Transverse colon (tissue), 4 donors: ENCODE measurements around the gene SLC16A12. TPM values are rescaled to one million over a fixed set of nuclear protein-coding genes. Genes with fewer than 3 reads are reported as not detected.
"Not testable (repeated sequence)": the region's sequence is repeated elsewhere in the genome, so short reads cannot be mapped to it uniquely, and the experiment has no call there.

Experiments used
- DNase-seq: peaks from one replicate; pipeline ENCODE4 v3.0.0-alpha.2; 2019
- H3K27ac ChIP-seq, 4 donors: fragments of 200-600 bp; sonication (generic); 2 replicates each; pipeline ENCODE4 v1.5.1; 2016 to 2018; ENCODE audit warnings: inconsistent platforms in 4 of 4
- H3K27me3 ChIP-seq: fragments of 200-600 bp; sonication (generic); 2 replicates; pipeline ENCODE4 v1.5.1; 2017; ENCODE audit warnings: inconsistent platforms
- H3K36me3 ChIP-seq, 4 donors: fragments of 200-600 bp; sonication (generic); 2 replicates each; pipeline ENCODE4 v1.5.1; 2017 to 2019; ENCODE audit warnings: inconsistent platforms in 4 of 4
- H3K4me1 ChIP-seq, 4 donors: fragments of 200-600 bp; sonication (generic); 2 replicates each; pipeline ENCODE4 v1.5.1; 2017 to 2020; ENCODE audit warnings: inconsistent platforms in 4 of 4
- H3K4me3 ChIP-seq, 4 donors: fragments of 200-600 bp; sonication (generic); 1 replicate in 1 of 4; 2 replicates in 3 of 4; pipeline versions ENCODE4 v1.5.1 to v1.6.1; 2017 to 2019; ENCODE audit warnings: inconsistent platforms in 4 of 4
- H3K9me3 ChIP-seq, 2 donors: fragments of 200-600 bp; sonication (generic); 2 replicates each; pipeline ENCODE4 v1.5.1; 2017 to 2019; ENCODE audit warnings: inconsistent platforms in 2 of 2
- EP300 ChIP-seq: sonication (generic); formaldehyde crosslinking; IDR thresholded peaks from one replicate; pipeline ENCODE4 v1.6.1; 2017; ENCODE audit warnings: antibody characterized with exemption, low read depth
- POLR2A ChIP-seq: fragments of 450-650 bp; IDR thresholded peaks from one replicate; pipeline ENCODE4 v1.6.1; 2016; ENCODE audit warnings: antibody characterized with exemption, mild to moderate bottlenecking, moderate library complexity
- POLR2AphosphoS5 ChIP-seq, 3 donors: sonication (generic); formaldehyde crosslinking; IDR thresholded peaks; one replicate each; pipeline ENCODE4 v1.6.1; 2016; ENCODE audit warnings: antibody characterized with exemption in 3 of 3
- WGBS, 2 donors: methylation state at CpG; one replicate each; pipeline ENCODE4 v1.1.5; 2018; ENCODE audit warnings: low coverage in 1 of 2; 5-methylcytosine and 5-hydroxymethylcytosine counted together
- in situ Hi-C, 4 donors: fragments of 200-750 bp; cut with MboI; loops; one replicate each; pipeline versions ENCODE4 v1.15.0 to v1.15.1; 2017; ENCODE audit warnings: low sequenced_read_pairs in 3 of 4, low pct_ligation_motif_present in 1 of 4, low pct_unique_long_range_greater_than_20kb in 1 of 4
- intact Hi-C: fragments of 100-400 bp; cut with DNase I; formaldehyde crosslinking; loops from one replicate; pipeline ENCODE4 v1.15.1; 2023; ENCODE audit warnings: low total_unique reads
- total RNA-seq, 4 donors: library from RNA; depleted of rRNA; stranded (reverse); fragments of >200 nt; gene quantifications; one replicate each; pipeline ENCODE4 v1.1.0, GENCODE V29; 2016
- TF ChIP-seq, protein P1 (sequence below), 5 experiments: fragments of 200-600 bp in 3 of 5; fragments of 450-650 bp in 2 of 5; sonication (generic) in 3 of 5; IDR thresholded peaks; 1 replicate in 2 of 5; 2 replicates in 3 of 5; pipeline ENCODE4 v1.5.1; 2016 to 2017; ENCODE audit warnings: antibody characterized with exemption in 5 of 5, inconsistent platforms in 3 of 5, mild to moderate bottlenecking in 2 of 5, moderate library complexity in 1 of 5

SLC16A12 gene
- total RNA-seq, 4 donors from 2014 or later = 0.27 to 7.6 (median 0.48) TPM; not detected in 1

GRCh38 chr10:89395141-89395540 is 140.3 kb downstream of the SLC16A12 start:
- intact Hi-C loops = no loop called here
- H3K4me1 ChIP-seq = peaks cover 8 to 36% (median 21%) of the 10 kb centered on the region in 4 donors

DNA sequence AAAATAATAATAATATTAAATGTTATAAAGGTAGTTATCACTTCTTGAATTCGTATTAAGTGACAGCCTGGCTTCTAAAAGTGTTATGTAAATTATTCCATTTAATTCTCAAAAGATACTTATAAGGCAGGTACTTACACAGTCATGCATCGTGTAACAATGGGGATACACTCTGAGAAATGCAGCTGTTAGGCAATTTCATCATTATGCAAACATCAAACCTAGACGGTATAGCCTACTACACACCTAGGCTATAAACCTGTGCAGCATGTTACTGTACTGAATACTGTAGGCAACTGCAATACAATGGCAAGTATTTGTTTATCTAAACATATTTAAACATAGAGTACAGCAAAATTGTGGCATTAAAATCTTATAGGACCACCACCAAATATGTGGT is 141.5 kb downstream of the SLC16A12 start:
- in situ Hi-C loops (no loop called here), intact Hi-C loops (loop anchor here (5.0 kb wide), 1 partner anchor 67 kb away; the partner anchor contains the start of gene IFIT3)
- Histone ChIP-seq H3K36me3 (no peaks in the 10 kb centered on the region), H3K4me3 (peak overlapping the region in 1 of 4 donors; percentile 56), H3K27ac (peak overlapping the region; percentile 59 to 90 (median 78)), H3K9me3 (no peaks in the 10 kb centered on the region), H3K27me3 (no peaks in the 10 kb centered on the region), H3K4me1 (peaks cover 8 to 36% (median 21%) of the 10 kb centered on the region in 4 donors)
- no peak for DNase-seq
- WGBS, 2 donors = 30 to 40% methylated on average over 1 to 3 of the region's 3 CpGs
- TF ChIP-seq, protein P1, sequence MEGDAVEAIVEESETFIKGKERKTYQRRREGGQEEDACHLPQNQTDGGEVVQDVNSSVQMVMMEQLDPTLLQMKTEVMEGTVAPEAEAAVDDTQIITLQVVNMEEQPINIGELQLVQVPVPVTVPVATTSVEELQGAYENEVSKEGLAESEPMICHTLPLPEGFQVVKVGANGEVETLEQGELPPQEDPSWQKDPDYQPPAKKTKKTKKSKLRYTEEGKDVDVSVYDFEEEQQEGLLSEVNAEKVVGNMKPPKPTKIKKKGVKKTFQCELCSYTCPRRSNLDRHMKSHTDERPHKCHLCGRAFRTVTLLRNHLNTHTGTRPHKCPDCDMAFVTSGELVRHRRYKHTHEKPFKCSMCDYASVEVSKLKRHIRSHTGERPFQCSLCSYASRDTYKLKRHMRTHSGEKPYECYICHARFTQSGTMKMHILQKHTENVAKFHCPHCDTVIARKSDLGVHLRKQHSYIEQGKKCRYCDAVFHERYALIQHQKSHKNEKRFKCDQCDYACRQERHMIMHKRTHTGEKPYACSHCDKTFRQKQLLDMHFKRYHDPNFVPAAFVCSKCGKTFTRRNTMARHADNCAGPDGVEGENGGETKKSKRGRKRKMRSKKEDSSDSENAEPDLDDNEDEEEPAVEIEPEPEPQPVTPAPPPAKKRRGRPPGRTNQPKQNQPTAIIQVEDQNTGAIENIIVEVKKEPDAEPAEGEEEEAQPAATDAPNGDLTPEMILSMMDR (IDR thresholded peaks at IDR 0.05) = no peak
- TF ChIP-seq POLR2AphosphoS5 (IDR thresholded peaks at IDR 0.05) (no peak), EP300 (no peak), POLR2A (no peak)

More at GRCh38 chr10:89395141-89395540, 140.3 kb downstream of the SLC16A12 start:
- TF ChIP-seq POLR2AphosphoS5 (IDR thresholded peaks at IDR 0.05) = no peak
- no peak for TF ChIP-seq POLR2A
- no peak for TF ChIP-seq EP300
- Histone ChIP-seq H3K27ac (no peak overlapping the region), H3K4me3 (no peak overlapping the region), H3K36me3 (no peaks in the 10 kb centered on the region), H3K27me3 (no peaks in the 10 kb centered on the region), H3K9me3 (no peaks in the 10 kb centered on the region)
- no peak for DNase-seq
- 97% methylated on average over 2 of the region's 2 CpGs; no CpG with 5 or more reads in 1 of the 2 donors for WGBS, 2 donors
- in situ Hi-C loops = no loop called here

DNA sequence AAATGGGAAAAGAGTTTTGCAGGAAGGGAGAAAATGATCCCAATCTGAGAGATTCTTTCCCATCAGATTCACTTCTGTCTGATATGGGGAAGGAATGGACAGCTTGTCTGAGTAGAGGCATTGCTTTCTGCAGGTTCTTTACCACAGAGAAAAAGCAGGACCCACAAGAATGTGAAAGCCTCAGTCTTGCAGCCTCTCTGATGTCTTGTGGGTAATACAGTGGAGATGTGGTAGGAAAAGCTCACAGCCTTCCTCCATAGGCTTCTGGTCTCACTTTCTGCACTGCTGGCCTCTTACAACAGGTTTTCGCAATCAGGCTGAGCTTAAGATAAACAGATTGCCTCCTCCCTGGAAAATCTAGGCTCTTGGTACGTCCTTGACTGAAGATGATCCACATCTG is 142.4 kb downstream of the SLC16A12 start:
- WGBS, 2 donors = 40 to 46% methylated on average over 1 to 2 of the region's 2 CpGs
- intact Hi-C loops = loop anchor here (5.0 kb wide), 1 partner anchor 66 kb away; the partner anchor contains the start of gene IFIT3
- Histone ChIP-seq H3K27ac (peak overlapping the region; percentile 59 to 90 (median 78)), H3K9me3 (no peaks in the 10 kb centered on the region), H3K36me3 (no peaks in the 10 kb centered on the region), H3K4me1 (peaks cover 8 to 32% (median 21%) of the 10 kb centered on the region in 4 donors), H3K4me3 (peak overlapping the region in 3 of 4 donors; percentile 34 to 56 (median 41)), H3K27me3 (no peaks in the 10 kb centered on the region)
- peak; percentile 28 for DNase-seq
- in situ Hi-C loops = no loop called here
- TF ChIP-seq, protein P1 (IDR thresholded peaks at IDR 0.05) = no peak
- peak; percentile 14 to 63 (median 26) for TF ChIP-seq POLR2AphosphoS5 (IDR thresholded peaks at IDR 0.05)

DNA sequence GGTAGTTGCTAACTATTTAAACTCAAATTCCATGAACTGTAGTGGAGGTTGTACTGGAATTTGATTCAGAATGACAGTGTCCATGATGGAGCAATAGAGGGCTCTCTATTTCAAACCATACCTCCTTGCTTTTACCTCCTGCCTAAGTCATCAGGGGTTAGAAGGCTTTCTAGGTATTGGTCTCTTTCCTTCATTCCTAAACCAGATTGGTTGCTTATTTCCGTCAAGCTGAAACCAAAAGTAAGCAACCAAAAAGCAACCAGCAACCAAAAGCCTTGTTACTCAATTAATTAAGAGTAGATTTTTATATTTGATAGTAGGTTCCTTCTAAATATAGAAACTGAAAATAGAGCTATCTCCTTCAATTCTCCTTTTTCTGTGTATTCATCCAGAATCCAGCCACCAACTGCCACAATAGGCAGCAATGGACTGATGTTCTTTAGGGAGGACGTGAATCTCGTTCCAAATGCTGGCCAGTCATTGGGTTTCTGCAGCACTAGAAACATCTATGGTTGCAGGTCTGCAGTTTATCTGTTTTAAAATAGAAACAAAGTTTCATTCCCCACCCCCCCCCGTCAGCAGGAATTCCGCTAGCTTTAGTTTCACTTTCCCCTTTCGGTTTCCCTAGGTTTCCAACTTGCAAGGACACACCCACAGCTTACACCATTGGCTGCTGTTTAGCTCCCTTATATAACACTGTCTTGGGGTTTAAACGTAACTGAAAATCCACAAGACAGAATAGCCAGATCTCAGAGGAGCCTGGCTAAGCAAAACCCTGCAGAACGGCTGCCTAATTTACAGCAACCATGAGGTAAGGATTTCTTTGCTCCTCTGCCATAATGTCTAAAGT is 143.3 kb downstream of the SLC16A12 start, which contains the start of gene IFIT1:
TSS of gene IFIT1 (plus strand) at position 717 of the 850 bp plus-strand sequence. CDS start at position 807, 90 bp downstream.
- DNase-seq = peak; percentile 59
- no peaks in the 10 kb centered on the region for H3K36me3 ChIP-seq
- H3K9me3 ChIP-seq = no peaks in the 10 kb centered on the region
- intact Hi-C loops = loop anchor here (5.0 kb wide), 1 partner anchor 65 kb away; the partner anchor contains the start of gene IFIT3
- H3K27ac ChIP-seq = peak within 1 kb of the TSS; percentile 59 to 90 (median 78)
- no peaks in the 10 kb centered on the region for H3K27me3 ChIP-seq
- 4 to 6% methylated on average over 6 to 8 of the region's 8 CpGs for WGBS, 2 donors
- peak; percentile 65 to 70 (median 67) for TF ChIP-seq POLR2AphosphoS5 (IDR thresholded peaks at IDR 0.05)
- no peak for TF ChIP-seq POLR2A
- peaks cover 8 to 27% (median 21%) of the 10 kb centered on the region in 4 donors for H3K4me1 ChIP-seq
- in situ Hi-C loops = no loop called here
- H3K4me3 ChIP-seq = peak within 1 kb of the TSS; percentile 24 to 56 (median 38)

DNA sequence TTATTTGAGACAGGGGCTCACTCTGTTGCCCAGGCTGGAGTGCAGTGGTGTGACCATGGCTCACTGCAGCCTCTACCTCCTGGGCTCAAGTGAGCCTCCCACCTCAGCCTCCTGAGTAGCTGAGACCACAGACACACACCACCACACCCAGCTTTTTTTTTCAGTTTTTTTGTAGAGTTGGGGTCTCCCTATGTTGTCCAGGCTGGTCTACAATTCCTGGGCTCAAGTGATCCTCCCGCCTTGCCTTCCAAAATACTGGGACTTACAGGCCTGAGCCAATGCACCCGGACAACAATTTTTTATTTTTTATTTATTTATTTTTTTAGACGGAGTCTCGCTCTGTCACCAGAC is 144.2 kb downstream of the SLC16A12 start:
- H3K27ac ChIP-seq = peak overlapping the region; percentile 59 to 90 (median 78)
- 95 to 96% methylated on average over 4 of the region's 4 CpGs for WGBS, 2 donors
- H3K27me3 ChIP-seq, in situ Hi-C loops, H3K4me3 ChIP-seq, H3K9me3 ChIP-seq, DNase-seq, H3K36me3 ChIP-seq: not testable (repeated sequence)
- H3K4me1 ChIP-seq = peaks cover 8 to 27% (median 21%) of the 10 kb centered on the region in 4 donors
- intact Hi-C loops = loop anchor here (5.0 kb wide), 1 partner anchor 64 kb away; the partner anchor contains the start of gene IFIT3
